Dendritic cell treated with granulocyte-macrophage colony-stimulating factor and Interleukin-4, amounts not matched to agents 40 ng/mL and 50 ng/mL, for 4 days (primary cell): Measurements from ENCODE around the gene HLA-DRB1.
A peak's percentile ranks its signal among the peaks of the same experiment; 100 is the strongest.

ENCODE experiments used
- H3K27ac Mint-ChIP-seq: one replicate; pipeline ENCODE4 v1.8.0; 2022; ENCODE audit warnings: mild to moderate bottlenecking, mixed read lengths
- H3K27me3 Mint-ChIP-seq: one replicate; pipeline ENCODE4 v1.8.0; 2022; ENCODE audit warnings: mild to moderate bottlenecking, mixed read lengths
- H3K36me3 Mint-ChIP-seq: one replicate; pipeline ENCODE4 v1.8.0; 2022; ENCODE audit warnings: low read depth, mixed read lengths
- H3K4me1 Mint-ChIP-seq: one replicate; pipeline ENCODE4 v1.8.0; 2022; ENCODE audit warnings: low read depth, mixed read lengths
- H3K4me3 Mint-ChIP-seq: one replicate; pipeline ENCODE4 v1.8.0; 2022; ENCODE audit warnings: mild to moderate bottlenecking, moderate library complexity, mixed read lengths
- H3K9me3 Mint-ChIP-seq: one replicate; pipeline ENCODE4 v1.8.0; 2022; ENCODE audit warnings: mixed read lengths
- intact Hi-C: fragments of 100-400 bp; cut with micrococcal nuclease; formaldehyde crosslinking; loops from one replicate; pipeline ENCODE4 v1.15.0; 2022

The HLA-DRB1 gene

GRCh38 chr6:32621372-32621771, 31.7 kb upstream of the HLA-DRB1 start:
- Mint-ChIP-seq H3K4me1 (peaks cover 29% of the 10 kb centered on the region), H3K9me3 (peaks cover 10% of the 10 kb centered on the region), H3K27ac (peak overlapping the region; percentile 17), H3K27me3 (no peaks in the 10 kb centered on the region), H3K4me3 (no peak overlapping the region), H3K36me3 (no peaks in the 10 kb centered on the region)
- intact Hi-C loops: no loop called here

- intact Hi-C loops: no loop called here
- Mint-ChIP-seq H3K27ac (peak overlapping the region; percentile 34), H3K27me3 (no peaks in the 10 kb centered on the region), H3K36me3 (no peaks in the 10 kb centered on the region), H3K4me3 (no peak overlapping the region), H3K4me1 (peaks cover 30% of the 10 kb centered on the region), H3K9me3 (peaks cover 10% of the 10 kb centered on the region)
These were observed 28.1 kb upstream of the HLA-DRB1 start for GRCh38 chr6:32617751-32618150.

DNA sequence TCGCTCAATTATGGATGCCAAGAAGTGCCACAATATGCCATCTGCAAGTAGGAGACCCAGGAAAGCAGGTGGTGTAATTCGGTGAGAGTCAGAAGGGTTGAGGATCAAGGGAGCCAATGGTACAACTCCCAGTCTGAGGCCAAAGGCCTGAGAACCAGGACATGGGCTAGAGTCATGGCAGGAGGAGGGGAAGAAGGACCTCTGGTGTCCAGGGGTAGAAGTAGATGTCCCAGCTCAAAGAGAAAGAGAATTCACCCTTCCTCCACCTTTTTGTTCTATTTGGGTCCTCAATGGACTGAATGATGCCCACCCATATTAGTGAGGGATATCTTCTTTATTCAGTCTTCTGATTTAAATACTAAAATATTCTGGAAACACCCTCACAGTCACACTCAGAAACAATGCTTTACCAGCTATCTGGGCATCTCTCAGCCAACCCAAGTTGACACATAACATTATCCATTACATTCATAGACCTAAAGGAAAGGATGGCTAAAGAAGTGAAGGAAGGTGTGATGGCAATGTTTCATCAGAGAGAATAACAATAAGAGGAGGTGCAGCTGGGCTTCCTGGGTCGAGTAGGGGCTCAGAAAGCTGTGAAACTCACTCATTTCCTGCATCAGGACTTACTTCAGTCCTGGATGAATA, 26.4 kb upstream of the HLA-DRB1 start:
- Mint-ChIP-seq H3K36me3 (no peaks in the 10 kb centered on the region), H3K9me3 (peaks cover 10% of the 10 kb centered on the region), H3K4me1 (peaks cover 27% of the 10 kb centered on the region), H3K27ac (peak overlapping the region; percentile 74), H3K4me3 (no peak overlapping the region), H3K27me3 (no peaks in the 10 kb centered on the region)
- intact Hi-C loops: no loop called here

DNA sequence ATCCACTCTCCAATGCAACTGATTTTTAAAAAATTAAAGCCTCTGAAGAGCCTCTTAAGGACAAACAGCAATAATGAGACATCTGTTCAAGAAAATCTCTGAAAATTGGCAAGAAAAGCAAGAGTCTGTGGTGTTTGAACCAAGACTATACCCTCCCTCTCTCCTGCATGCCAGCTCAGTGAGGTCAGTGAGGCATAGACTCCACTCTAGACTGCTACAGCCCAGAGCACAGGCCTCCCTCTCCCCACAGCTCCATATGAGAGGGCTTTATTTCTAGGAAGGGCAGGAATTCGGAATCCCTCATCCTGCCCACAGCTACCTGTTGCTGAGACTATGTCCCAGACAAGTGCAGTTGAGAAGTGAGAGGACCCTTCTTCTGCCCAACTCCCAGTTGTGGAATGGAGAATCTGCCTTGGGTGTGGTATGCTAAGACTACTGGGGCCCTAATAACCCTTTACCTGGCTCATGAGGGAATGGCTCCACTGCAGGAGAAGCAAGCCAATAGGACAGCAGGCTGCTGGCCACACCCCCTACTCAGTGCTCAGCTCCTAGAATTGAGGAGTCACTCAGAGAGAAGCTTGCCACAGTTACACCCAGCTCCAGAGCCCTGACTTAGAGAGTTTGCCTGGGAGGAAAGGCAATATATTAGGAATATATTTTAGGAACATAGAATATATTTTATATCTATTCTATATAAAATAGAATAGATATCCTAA, 24.9 kb upstream of the HLA-DRB1 start:
- Mint-ChIP-seq H3K4me3 (no peak overlapping the region), H3K27me3 (no peaks in the 10 kb centered on the region), H3K9me3 (peaks cover 10% of the 10 kb centered on the region), H3K27ac (peak overlapping the region; percentile 74), H3K4me1 (peaks cover 27% of the 10 kb centered on the region), H3K36me3 (no peaks in the 10 kb centered on the region)
- intact Hi-C loops: no loop called here

DNA sequence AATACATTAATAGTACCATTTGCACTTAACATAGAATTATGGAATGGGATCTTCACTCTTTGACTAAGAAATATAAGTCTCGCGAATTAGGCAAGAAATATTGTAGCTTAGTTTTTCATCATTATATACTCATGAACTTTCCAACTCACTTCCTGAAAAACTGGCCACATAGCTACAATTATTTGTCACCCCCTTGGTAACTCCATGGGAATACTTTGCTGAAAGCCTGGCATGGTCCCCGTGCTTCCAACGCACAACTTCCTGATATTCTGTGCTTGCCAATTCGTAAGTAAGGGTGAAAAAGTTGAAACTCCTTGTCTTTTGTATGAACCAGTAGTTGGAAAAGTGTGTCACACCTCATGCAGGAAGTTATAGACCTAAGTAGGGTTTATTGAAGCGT, 23.8 kb upstream of the HLA-DRB1 start:
- intact Hi-C loops: no loop called here
- Mint-ChIP-seq H3K4me3 (no peak overlapping the region), H3K27ac (peak overlapping the region; percentile 25), H3K9me3 (peaks cover 8% of the 10 kb centered on the region), H3K27me3 (no peaks in the 10 kb centered on the region), H3K4me1 (peaks cover 27% of the 10 kb centered on the region), H3K36me3 (no peaks in the 10 kb centered on the region)

DNA sequence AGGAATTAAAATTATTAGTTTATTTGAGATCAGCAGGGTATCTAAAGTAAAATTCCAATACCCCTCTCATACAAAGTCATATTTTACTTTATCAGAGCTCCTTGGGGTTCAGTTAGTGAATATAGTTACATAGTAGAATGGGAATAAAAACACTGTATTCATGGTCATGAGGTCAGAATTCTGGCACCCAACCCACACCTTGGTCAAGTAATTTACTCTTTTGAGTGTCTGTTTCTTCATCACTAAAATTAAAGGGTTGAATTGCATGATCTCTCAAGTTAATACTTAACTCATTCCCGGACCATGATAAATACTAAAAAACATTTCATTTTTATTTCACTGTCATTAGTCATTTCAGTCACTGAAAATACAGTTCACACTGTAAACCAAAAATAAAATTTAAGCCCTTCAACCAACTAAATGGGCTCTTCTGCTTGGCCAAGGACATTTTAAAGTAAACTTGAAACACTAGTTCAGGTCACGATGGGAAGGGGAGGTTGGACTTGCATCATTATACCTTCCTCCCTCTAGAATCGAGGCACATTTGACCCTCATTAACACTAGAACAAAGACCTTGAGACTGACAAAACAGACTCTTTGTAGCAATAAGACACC, 21.1 kb upstream of the HLA-DRB1 start:
- Mint-ChIP-seq H3K36me3 (no peaks in the 10 kb centered on the region), H3K27me3 (no peaks in the 10 kb centered on the region), H3K4me3 (no peak overlapping the region), H3K27ac (no peak overlapping the region), H3K9me3 (no peaks in the 10 kb centered on the region), H3K4me1 (peaks cover 36% of the 10 kb centered on the region)
- intact Hi-C loops: loop anchor here (1.0 kb wide), 1 partner anchor 12 kb away; no protein-coding TSS in a partner anchor

GRCh38 chr6:32609731-32610640, 20.3 kb upstream of the HLA-DRB1 start:
- Mint-ChIP-seq H3K27me3 (no peaks in the 10 kb centered on the region), H3K4me1 (peaks cover 33% of the 10 kb centered on the region)
- intact Hi-C loops: loop anchor here (1.0 kb wide), 1 partner anchor 12 kb away; no protein-coding TSS in a partner anchor

DNA sequence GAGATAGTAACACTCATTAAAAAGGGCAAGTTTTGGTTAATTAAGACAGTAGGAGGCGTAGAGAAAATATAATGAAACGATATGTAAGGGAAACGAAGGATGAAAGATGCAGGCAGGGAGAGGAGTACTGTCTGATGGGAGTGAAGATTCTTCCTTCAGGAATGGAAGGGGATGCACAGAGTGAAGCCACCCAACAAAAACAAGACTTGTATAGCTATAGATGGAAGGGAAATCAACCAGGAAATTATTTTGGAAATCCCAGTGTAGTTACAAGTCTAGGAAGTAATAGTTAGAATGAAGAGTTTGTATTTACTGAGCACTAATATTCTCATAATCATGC, 19.7 kb upstream of the HLA-DRB1 start:
- no peaks in the 10 kb centered on the region for H3K36me3 Mint-ChIP-seq
- no peaks in the 10 kb centered on the region for H3K27me3 Mint-ChIP-seq
- H3K27ac Mint-ChIP-seq: no peak overlapping the region
- H3K4me3 Mint-ChIP-seq: no peak overlapping the region
- H3K9me3 Mint-ChIP-seq: no peaks in the 10 kb centered on the region
- intact Hi-C loops: no loop called here
- H3K4me1 Mint-ChIP-seq: peaks cover 36% of the 10 kb centered on the region

More at GRCh38 chr6:32609731-32610640, 20.3 kb upstream of the HLA-DRB1 start:
- no peak overlapping the region for H3K4me3 Mint-ChIP-seq
- H3K36me3 Mint-ChIP-seq: no peaks in the 10 kb centered on the region
- no peaks in the 10 kb centered on the region for H3K9me3 Mint-ChIP-seq
- no peak overlapping the region for H3K27ac Mint-ChIP-seq

DNA sequence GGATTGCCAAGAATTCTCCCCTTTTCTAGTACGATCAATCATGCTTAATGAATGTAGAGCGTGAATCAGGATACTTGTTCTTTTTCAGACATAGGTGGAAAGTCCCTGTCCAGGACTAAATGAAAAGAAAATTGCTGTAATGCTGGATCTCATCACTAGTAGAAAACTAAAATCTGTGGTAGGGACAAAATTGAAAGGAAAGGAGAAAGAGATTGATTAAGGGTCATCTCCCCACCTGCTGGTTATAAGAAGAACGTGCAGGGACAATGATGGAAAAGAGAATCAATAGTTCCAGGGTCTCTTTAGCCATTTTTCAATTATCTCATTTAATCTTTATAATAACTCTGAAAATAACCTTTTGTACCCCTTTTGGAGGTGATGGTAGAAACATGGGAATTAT, 18.7 kb upstream of the HLA-DRB1 start:
- H3K27ac Mint-ChIP-seq: no peak overlapping the region
- intact Hi-C loops: no loop called here
- no peaks in the 10 kb centered on the region for H3K36me3 Mint-ChIP-seq
- no peaks in the 10 kb centered on the region for H3K9me3 Mint-ChIP-seq
- H3K4me1 Mint-ChIP-seq: peaks cover 43% of the 10 kb centered on the region
- no peaks in the 10 kb centered on the region for H3K27me3 Mint-ChIP-seq
- H3K4me3 Mint-ChIP-seq: peak overlapping the region; percentile 39

- peaks cover 47% of the 10 kb centered on the region for H3K4me1 Mint-ChIP-seq
- no peak overlapping the region for H3K27ac Mint-ChIP-seq
- peak overlapping the region; percentile 66 for H3K4me3 Mint-ChIP-seq
- H3K27me3 Mint-ChIP-seq: no peaks in the 10 kb centered on the region
- H3K36me3 Mint-ChIP-seq: peaks cover under 1% of the 10 kb centered on the region
- no peaks in the 10 kb centered on the region for H3K9me3 Mint-ChIP-seq
- intact Hi-C loops: no loop called here
These were observed 18.3 kb upstream of the HLA-DRB1 start for GRCh38 chr6:32607988-32608298.

GRCh38 chr6:32607263-32607987, 17.8 kb upstream of the HLA-DRB1 start:
- peaks cover 4% of the 10 kb centered on the region for H3K9me3 Mint-ChIP-seq
- peak overlapping the region; percentile 66 for H3K4me3 Mint-ChIP-seq
- no peaks in the 10 kb centered on the region for H3K27me3 Mint-ChIP-seq
- peaks cover 52% of the 10 kb centered on the region for H3K4me1 Mint-ChIP-seq
- H3K36me3 Mint-ChIP-seq: peaks cover 6% of the 10 kb centered on the region
- H3K27ac Mint-ChIP-seq: no peak overlapping the region
- intact Hi-C loops: no loop called here

DNA sequence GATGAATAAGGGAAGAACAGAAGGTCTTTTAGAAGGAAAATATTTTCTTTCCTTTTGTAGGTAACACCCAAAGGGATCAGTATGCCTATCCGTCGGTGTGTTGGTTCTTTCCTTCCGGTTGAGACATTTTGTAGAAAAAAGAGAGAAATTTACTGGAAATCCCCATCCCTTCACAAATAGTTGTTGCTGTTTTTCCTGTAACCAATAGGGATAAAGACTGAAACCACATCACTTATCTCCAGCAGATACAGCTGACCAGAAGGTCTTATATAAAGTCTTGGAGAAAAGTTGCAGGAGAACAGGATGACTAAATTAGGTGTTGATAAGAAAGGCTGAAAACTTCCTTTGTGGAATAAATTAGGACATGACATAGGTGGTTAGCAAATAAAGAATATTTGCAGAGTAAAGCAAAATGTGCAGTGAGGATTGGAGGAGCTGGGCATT, 14.8 kb upstream of the HLA-DRB1 start:
- intact Hi-C loops: loop anchor here (1.0 to 2.0 kb wide), 2 partner anchors 18 to 33 kb away; partner anchors contain the start of gene HLA-DQA1
- H3K4me1 Mint-ChIP-seq: peaks cover 59% of the 10 kb centered on the region
- H3K27ac Mint-ChIP-seq: no peak overlapping the region
- H3K27me3 Mint-ChIP-seq: no peaks in the 10 kb centered on the region
- peaks cover 7% of the 10 kb centered on the region for H3K9me3 Mint-ChIP-seq
- H3K4me3 Mint-ChIP-seq: peak overlapping the region; percentile 57
- H3K36me3 Mint-ChIP-seq: peaks cover 7% of the 10 kb centered on the region

- H3K27me3 Mint-ChIP-seq: no peaks in the 10 kb centered on the region
- H3K36me3 Mint-ChIP-seq: peaks cover 7% of the 10 kb centered on the region
- peak overlapping the region; percentile 57 for H3K4me3 Mint-ChIP-seq
- intact Hi-C loops: loop anchor here (1.0 to 2.0 kb wide), 2 partner anchors 19 to 33 kb away; partner anchors contain the start of gene HLA-DQA1
- no peak overlapping the region for H3K27ac Mint-ChIP-seq
- peaks cover 7% of the 10 kb centered on the region for H3K9me3 Mint-ChIP-seq
- H3K4me1 Mint-ChIP-seq: peaks cover 59% of the 10 kb centered on the region
These were observed 14.2 kb upstream of the HLA-DRB1 start for GRCh38 chr6:32603888-32604287.
